Esophagus muscularis mucosa (tissue), 3 donors: ENCODE results near the gene ADAR.

Source experiments
- CTCF ChIP-seq, 3 experiments: fragments of 200-600 bp in 2 of 3; fragments of 450-650 bp in 1 of 3; sonication (generic) in 2 of 3; IDR thresholded peaks; one replicate each; pipeline ENCODE4 v1.5.1; 2017 to 2019; ENCODE audit warnings: antibody characterized with exemption in 3 of 3, mild to moderate bottlenecking in 2 of 3, moderate library complexity in 1 of 3
- POLR2A ChIP-seq: fragments of 450-650 bp; IDR thresholded peaks from one replicate; pipeline ENCODE4 v1.6.1; 2017; ENCODE audit warnings: antibody characterized with exemption, moderate library complexity, mild to moderate bottlenecking, low read depth
- POLR2AphosphoS5 ChIP-seq, 2 donors: sonication (generic); formaldehyde crosslinking; IDR thresholded peaks; one replicate each; pipeline ENCODE4 v1.6.1; 2017; ENCODE audit warnings: antibody characterized with exemption in 2 of 2

DNA sequence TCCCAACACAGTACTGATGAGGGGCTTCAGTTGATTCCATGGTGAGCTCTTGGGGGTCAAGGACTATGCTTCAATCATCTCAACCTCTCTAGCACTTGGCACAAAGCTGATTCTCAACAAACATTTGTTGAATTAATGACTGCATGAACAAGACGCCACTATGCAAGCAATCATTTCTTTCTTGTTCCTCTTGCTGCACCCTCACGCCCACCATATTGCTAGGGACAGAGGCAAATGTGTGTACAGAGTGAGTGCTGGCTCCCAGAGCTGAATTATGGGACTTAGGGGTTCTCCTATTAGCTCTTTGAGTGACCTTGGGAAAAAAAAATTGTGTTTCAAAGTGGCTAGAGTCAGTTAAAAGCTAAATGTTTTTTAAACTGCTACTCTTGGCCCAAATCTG lies 2.5 kb downstream of the ADAR start:
- TF ChIP-seq CTCF (IDR thresholded peaks at IDR 0.05) = no peak
- TF ChIP-seq POLR2AphosphoS5 (IDR thresholded peaks at IDR 0.05) = no peak
- no peak for TF ChIP-seq POLR2A
